Gastrocnemius medialis (tissue), 4 donors: Measurements from ENCODE around the gene SEPTIN14. TPM values are rescaled to one million over a fixed set of nuclear protein-coding genes. Genes with fewer than 3 reads are reported as not detected.

Experiments used
- ATAC-seq, 2 donors: fragments of 150-250 bp; one replicate each; pipeline ENCODE4 v1.9.1; 2016
- DNase-seq, 2 donors: peaks; one replicate each; pipeline ENCODE4 v3.0.0-alpha.2; 2019
- H3K27ac ChIP-seq, 4 donors: fragments of 200-600 bp; sonication (generic); 1 replicate in 1 of 4; 2 replicates in 3 of 4; pipeline ENCODE4 v1.5.1; 2016 to 2018; ENCODE audit warnings: mild to moderate bottlenecking in 2 of 4, moderate library complexity in 1 of 4
- H3K27me3 ChIP-seq, 3 donors: fragments of 200-600 bp; sonication (generic) in 2 of 3; 1 replicate in 1 of 3; 2 replicates in 2 of 3; pipeline versions ENCODE4 v1.5.1 to v1.6.0; 2016 to 2019; ENCODE audit warnings: mild to moderate bottlenecking in 1 of 3, moderate library complexity in 1 of 3
- H3K36me3 ChIP-seq, 2 donors: fragments of 200-600 bp; sonication (generic) in 1 of 2; one replicate each; pipeline ENCODE4 v1.5.1; 2017 to 2018
- H3K4me1 ChIP-seq, 2 donors: fragments of 200-600 bp; sonication (generic) in 1 of 2; one replicate each; pipeline ENCODE4 v1.5.1; 2016 to 2017; ENCODE audit warnings: mild to moderate bottlenecking in 2 of 2
- H3K4me3 ChIP-seq, 4 donors: fragments of 200-600 bp; sonication (generic) in 3 of 4; 1 replicate in 1 of 4; 2 replicates in 3 of 4; pipeline ENCODE4 v1.5.1; 2016 to 2019; ENCODE audit warnings: mild to moderate bottlenecking in 2 of 4
- H3K9me3 ChIP-seq, 3 donors: fragments of 200-600 bp; sonication (generic) in 2 of 3; 1 replicate in 1 of 3; 2 replicates in 2 of 3; pipeline ENCODE4 v1.5.1; 2016 to 2019
- POLR2A ChIP-seq, 2 donors: fragments of 450-650 bp; IDR thresholded peaks; one replicate each; pipeline ENCODE4 v1.6.1; 2017; ENCODE audit warnings: antibody characterized with exemption in 2 of 2, mild to moderate bottlenecking in 2 of 2, moderate library complexity in 2 of 2
- in situ Hi-C, 4 donors: fragments of 200-750 bp; cut with MboI; loops; one replicate each; pipeline versions ENCODE4 v1.15.0 to v1.8.0; 2017; ENCODE audit warnings: low sequenced_read_pairs in 4 of 4
- intact Hi-C: fragments of 100-400 bp; cut with DNase I; formaldehyde crosslinking; loops from one replicate; pipeline ENCODE4 v1.15.1; 2023; ENCODE audit warnings: low total_unique reads
- total RNA-seq, 4 donors: library from RNA; depleted of rRNA; stranded (reverse); fragments of >200 nt; gene quantifications; one replicate each; pipeline versions ENCODE4 v1.1.0 to v1.2.3, GENCODE V29; 2016
- TF ChIP-seq, protein P1 (sequence below), 5 experiments: fragments of 450-650 bp in 3 of 5; fragments of 200-600 bp in 2 of 5; sonication (generic) in 2 of 5; IDR thresholded peaks in 4 of 5; conservative IDR thresholded peaks in 1 of 5; 1 replicate in 4 of 5; 2 replicates in 1 of 5; pipeline ENCODE4 v1.5.1; 2016 to 2019; ENCODE audit warnings: antibody characterized with exemption in 5 of 5, mild to moderate bottlenecking in 3 of 5, moderate library complexity in 3 of 5

The SEPTIN14 gene
- total RNA-seq, 4 donors from 2014 or later: not detected

DNA sequence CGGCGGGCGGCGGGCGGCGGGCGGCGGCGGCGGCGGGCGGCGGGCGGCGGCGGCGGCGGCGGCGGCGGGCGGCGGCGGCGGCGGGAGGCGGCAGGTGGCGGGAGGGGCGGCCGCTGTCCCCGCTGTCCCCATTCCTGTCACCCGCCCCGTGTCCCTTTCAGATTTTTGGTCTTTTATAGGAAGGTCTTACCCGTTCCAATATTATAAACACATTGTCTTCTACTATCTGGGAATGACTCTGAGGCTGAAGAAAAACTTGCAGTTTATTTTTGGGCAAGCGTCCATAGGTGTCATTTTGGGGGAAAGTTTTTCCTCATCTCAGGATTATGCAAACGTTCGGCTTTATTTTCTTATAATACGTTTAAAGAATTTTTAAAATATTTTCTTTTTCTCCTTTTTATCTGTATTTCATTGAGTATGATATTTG, 25.3 kb upstream of the SEPTIN14 start:
- intact Hi-C loops: loop anchor here (1.0 to 10.0 kb wide), 4 partner anchors 64 to 313 kb away; partner anchors contain the start of genes CCT6A, CHCHD2, PSPH and VOPP1
- in situ Hi-C loops: loop anchor here in 2 of 4 donors (5.0 kb wide), 2 partner anchors 59 to 64 kb away; partner anchors contain the start of gene MRPS17 (in 1 of the 2)
- TF ChIP-seq, protein P1, sequence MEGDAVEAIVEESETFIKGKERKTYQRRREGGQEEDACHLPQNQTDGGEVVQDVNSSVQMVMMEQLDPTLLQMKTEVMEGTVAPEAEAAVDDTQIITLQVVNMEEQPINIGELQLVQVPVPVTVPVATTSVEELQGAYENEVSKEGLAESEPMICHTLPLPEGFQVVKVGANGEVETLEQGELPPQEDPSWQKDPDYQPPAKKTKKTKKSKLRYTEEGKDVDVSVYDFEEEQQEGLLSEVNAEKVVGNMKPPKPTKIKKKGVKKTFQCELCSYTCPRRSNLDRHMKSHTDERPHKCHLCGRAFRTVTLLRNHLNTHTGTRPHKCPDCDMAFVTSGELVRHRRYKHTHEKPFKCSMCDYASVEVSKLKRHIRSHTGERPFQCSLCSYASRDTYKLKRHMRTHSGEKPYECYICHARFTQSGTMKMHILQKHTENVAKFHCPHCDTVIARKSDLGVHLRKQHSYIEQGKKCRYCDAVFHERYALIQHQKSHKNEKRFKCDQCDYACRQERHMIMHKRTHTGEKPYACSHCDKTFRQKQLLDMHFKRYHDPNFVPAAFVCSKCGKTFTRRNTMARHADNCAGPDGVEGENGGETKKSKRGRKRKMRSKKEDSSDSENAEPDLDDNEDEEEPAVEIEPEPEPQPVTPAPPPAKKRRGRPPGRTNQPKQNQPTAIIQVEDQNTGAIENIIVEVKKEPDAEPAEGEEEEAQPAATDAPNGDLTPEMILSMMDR (IDR thresholded peaks at IDR 0.05 in 4 of 5, conservative IDR thresholded peaks at IDR 0.05 in 1 of 5): no peak
- TF ChIP-seq POLR2A (IDR thresholded peaks at IDR 0.05): no peak

DNA sequence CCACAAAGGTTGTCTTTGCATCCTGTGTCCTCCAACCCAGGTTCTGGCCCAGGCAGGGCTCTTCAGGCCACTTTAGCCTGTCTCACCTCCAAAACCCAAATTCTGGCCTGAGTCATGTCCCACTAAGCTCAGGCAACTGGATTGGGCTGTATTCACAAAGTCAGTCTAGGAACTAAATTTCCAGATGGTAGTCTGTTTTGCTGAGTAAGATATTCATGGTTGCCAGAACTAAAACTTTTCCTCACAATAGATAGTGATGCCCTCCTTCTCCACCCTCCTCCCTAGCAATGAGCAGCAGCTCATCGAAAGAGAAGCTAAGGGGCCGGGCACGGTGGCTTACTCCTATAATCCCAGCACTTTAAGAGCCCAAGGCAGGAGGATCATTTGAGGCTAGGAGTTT, 21.8 kb upstream of the SEPTIN14 start:
- ATAC-seq: no peak
- no peak overlapping the region for H3K27ac ChIP-seq
- in situ Hi-C loops (no loop called here), intact Hi-C loops (loop anchor here (10.0 kb wide), 1 partner anchor 310 kb away; the partner anchor contains the start of gene VOPP1)
- no peak for TF ChIP-seq POLR2A (IDR thresholded peaks at IDR 0.05)
- TF ChIP-seq, protein P1 (IDR thresholded peaks at IDR 0.05 in 4 of 5, conservative IDR thresholded peaks at IDR 0.05 in 1 of 5): no peak
- H3K36me3 ChIP-seq: no peaks in the 10 kb centered on the region
- DNase-seq: no peak
- H3K4me3 ChIP-seq: no peak overlapping the region
- H3K9me3 ChIP-seq: no peaks in the 10 kb centered on the region
- no peaks in the 10 kb centered on the region for H3K27me3 ChIP-seq
- H3K4me1 ChIP-seq: no peaks in the 10 kb centered on the region

More for the DNA sequence above, 25.3 kb upstream of the SEPTIN14 start:
- ATAC-seq (no peak), DNase-seq (no peak)
- H3K36me3 ChIP-seq: no peaks in the 10 kb centered on the region
- H3K27me3 ChIP-seq: no peaks in the 10 kb centered on the region
- no peaks in the 10 kb centered on the region for H3K9me3 ChIP-seq
- H3K4me3 ChIP-seq: peak overlapping the region; percentile 54 to 83 (median 60)
- H3K27ac ChIP-seq: peak overlapping the region; percentile 75 to 81 (median 79)
- no peaks in the 10 kb centered on the region for H3K4me1 ChIP-seq

DNA sequence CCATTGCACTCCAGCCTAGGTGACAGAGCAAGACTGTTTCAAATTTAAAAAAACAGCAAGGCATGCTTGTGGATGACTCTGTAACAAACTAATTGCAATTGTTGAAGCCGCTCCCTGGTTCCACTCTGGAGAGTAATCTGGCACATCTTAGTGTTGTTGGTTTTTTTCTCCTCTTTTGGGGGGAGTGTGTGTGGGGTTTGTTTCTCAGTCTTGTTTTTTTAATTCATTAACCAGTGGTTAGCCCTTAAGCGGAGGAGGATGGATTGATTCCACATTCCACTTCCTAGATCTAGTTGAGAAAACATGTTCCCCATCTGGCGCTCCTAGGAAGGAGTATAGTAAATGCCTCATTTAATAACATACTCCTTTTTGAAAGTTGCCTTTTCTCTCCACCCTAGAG, 16.1 kb upstream of the SEPTIN14 start:
- in situ Hi-C loops (no loop called here), intact Hi-C loops (no loop called here)
- Histone ChIP-seq H3K27ac (no peak overlapping the region), H3K27me3 (no peaks in the 10 kb centered on the region), H3K4me1 (no peaks in the 10 kb centered on the region), H3K4me3 (no peak overlapping the region), H3K36me3 (no peaks in the 10 kb centered on the region), H3K9me3 (no peaks in the 10 kb centered on the region)
- ATAC-seq (no peak), DNase-seq (no peak)
- TF ChIP-seq POLR2A (IDR thresholded peaks at IDR 0.05): no peak
- TF ChIP-seq, protein P1 (IDR thresholded peaks at IDR 0.05 in 4 of 5, conservative IDR thresholded peaks at IDR 0.05 in 1 of 5): no peak

DNA sequence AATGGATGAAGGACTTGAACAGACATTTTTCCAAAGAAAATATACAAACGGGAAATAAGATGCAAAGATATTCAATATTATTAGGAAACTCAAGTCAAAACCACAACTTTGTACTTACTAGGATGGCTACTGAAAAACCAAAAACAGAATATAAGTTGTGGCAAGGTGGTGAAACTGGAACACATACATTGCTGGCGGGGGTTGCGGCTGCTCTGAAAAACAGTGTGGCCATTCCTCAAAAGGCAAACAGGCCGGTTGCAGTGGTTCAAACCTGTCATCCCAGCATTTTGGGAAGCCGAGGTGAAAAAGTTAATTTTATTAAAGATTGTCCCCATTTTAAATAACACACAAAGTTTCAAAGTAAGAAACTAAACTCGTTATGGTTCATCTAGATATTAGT, 14.8 kb upstream of the SEPTIN14 start:
- no peak overlapping the region for H3K4me3 ChIP-seq
- in situ Hi-C loops: no loop called here
- intact Hi-C loops: no loop called here
- no peaks in the 10 kb centered on the region for H3K36me3 ChIP-seq
- no peaks in the 10 kb centered on the region for H3K9me3 ChIP-seq
- TF ChIP-seq POLR2A (IDR thresholded peaks at IDR 0.05): no peak
- TF ChIP-seq, protein P1 (IDR thresholded peaks at IDR 0.05 in 4 of 5, conservative IDR thresholded peaks at IDR 0.05 in 1 of 5): no peak
- H3K27ac ChIP-seq: no peak overlapping the region
- DNase-seq: no peak
- H3K27me3 ChIP-seq: no peaks in the 10 kb centered on the region
- ATAC-seq: no peak
- no peaks in the 10 kb centered on the region for H3K4me1 ChIP-seq

DNA sequence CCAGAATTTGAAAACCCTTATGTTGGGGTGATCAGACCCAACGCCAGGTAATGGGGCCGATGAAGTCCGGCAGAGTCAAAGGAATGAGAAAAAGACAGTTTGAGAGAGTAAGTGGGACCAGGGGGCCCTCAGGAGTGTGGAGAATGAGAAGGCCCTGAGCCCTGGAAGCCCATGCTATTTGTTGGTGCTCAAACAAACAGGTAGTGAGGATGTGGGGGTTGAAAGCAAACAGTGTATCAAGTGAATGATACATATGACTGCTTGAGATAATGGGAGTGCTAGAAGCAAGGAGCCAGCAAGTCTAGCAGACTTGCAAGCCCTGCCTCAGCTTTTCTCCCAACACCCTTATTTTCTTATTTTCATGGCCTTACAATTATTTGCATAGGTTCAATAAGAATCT, 11.2 kb upstream of the SEPTIN14 start:
- Histone ChIP-seq H3K27ac (no peak overlapping the region), H3K4me3 (no peak overlapping the region), H3K36me3 (no peaks in the 10 kb centered on the region), H3K27me3 (no peaks in the 10 kb centered on the region), H3K9me3 (no peaks in the 10 kb centered on the region), H3K4me1 (no peaks in the 10 kb centered on the region)
- DNase-seq (no peak), ATAC-seq (no peak)
- intact Hi-C loops (no loop called here), in situ Hi-C loops (no loop called here)
- TF ChIP-seq, protein P1 (IDR thresholded peaks at IDR 0.05 in 4 of 5, conservative IDR thresholded peaks at IDR 0.05 in 1 of 5): no peak
- TF ChIP-seq POLR2A (IDR thresholded peaks at IDR 0.05): no peak
